Activated naive CD8-positive, alpha-beta T cell treated with anti-CD3 and anti-CD28 coated beads for 36 hours (primary cell): ENCODE results near the gene VWA7. TPM values are rescaled to one million over a fixed set of nuclear protein-coding genes. Genes with fewer than 3 reads are reported as not detected.

Experiments used
- DNase-seq: peaks from one replicate; pipeline ENCODE4 v3.0.0; 2021
- H3K27ac Mint-ChIP-seq: one replicate; pipeline ENCODE4 v1.8.0; 2022; ENCODE audit warnings: mild to moderate bottlenecking, moderate library complexity, mixed read lengths
- H3K27me3 Mint-ChIP-seq: one replicate; pipeline ENCODE4 v1.8.0; 2022; ENCODE audit warnings: mild to moderate bottlenecking, mixed read lengths
- H3K36me3 Mint-ChIP-seq: one replicate; pipeline ENCODE4 v1.8.0; 2021; ENCODE audit warnings: mild to moderate bottlenecking, mixed read lengths
- H3K4me1 Mint-ChIP-seq: one replicate; pipeline ENCODE4 v1.8.0; 2021; ENCODE audit warnings: mixed read lengths
- H3K4me3 Mint-ChIP-seq: one replicate; pipeline ENCODE4 v1.8.0; 2022; ENCODE audit warnings: mild to moderate bottlenecking, moderate library complexity, mixed read lengths
- H3K9me3 Mint-ChIP-seq: one replicate; pipeline ENCODE4 v1.8.0; 2022; ENCODE audit warnings: mixed read lengths
- total RNA-seq, 2 experiments: library from RNA; stranded (reverse); gene quantifications; one replicate each; pipeline ENCODE4 v1.2.3, GENCODE V29; 2021

The VWA7 gene
- total RNA-seq, 2 experiments from 2014 or later, result 1.6 to 1.7 TPM

DNA sequence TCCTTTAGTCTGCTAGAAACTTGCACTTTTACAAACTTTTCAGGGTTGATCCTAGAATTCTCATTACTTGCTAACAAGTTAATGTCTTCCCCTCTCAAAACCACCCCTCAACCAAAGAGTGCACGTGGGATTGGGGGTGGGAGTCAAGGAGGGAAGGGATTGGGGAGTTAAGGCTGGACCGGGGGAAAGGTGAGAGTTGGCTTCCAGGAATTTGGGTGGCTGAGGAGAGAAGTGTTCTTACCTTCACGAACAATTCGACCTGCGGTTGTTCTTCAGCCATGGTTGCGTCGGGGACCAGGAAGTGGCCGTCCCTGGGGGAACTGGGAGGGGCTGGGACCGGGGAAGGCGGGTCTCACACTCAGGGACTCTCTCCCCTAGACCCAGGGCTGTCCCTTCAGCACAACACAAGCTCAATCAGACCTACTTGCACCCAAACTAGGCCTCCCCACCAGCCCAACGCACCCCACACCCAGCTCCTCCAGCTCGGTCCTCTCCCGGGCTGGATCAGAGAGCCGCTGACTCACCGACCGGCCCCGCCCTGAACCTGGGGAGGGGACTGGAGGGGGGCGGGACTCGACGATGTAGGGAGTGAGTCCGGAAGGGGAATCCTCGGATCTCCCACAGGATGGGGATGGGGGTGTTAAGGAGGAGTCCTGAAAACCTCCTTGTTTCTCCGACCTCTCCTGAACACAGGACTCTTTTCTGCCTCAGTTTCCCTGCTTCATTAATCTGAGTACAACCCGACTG, 40.9 kb downstream of the VWA7 start, which contains the start of gene CLIC1:
TSS of gene CLIC1 (minus strand) at position 510 of the 747 bp plus-strand sequence. CDS start at position 280, 230 bp downstream.
- H3K9me3 Mint-ChIP-seq, result no peaks in the 10 kb centered on the region
- peak within 1 kb of the TSS; percentile 93 for H3K4me3 Mint-ChIP-seq
- H3K4me1 Mint-ChIP-seq, result peaks cover 53% of the 10 kb centered on the region
- H3K27ac Mint-ChIP-seq, result peak within 1 kb of the TSS; percentile 89
- no peaks in the 10 kb centered on the region for H3K27me3 Mint-ChIP-seq
- peak; percentile 84 for DNase-seq
- peaks cover 42% of the 10 kb centered on the region for H3K36me3 Mint-ChIP-seq

DNA sequence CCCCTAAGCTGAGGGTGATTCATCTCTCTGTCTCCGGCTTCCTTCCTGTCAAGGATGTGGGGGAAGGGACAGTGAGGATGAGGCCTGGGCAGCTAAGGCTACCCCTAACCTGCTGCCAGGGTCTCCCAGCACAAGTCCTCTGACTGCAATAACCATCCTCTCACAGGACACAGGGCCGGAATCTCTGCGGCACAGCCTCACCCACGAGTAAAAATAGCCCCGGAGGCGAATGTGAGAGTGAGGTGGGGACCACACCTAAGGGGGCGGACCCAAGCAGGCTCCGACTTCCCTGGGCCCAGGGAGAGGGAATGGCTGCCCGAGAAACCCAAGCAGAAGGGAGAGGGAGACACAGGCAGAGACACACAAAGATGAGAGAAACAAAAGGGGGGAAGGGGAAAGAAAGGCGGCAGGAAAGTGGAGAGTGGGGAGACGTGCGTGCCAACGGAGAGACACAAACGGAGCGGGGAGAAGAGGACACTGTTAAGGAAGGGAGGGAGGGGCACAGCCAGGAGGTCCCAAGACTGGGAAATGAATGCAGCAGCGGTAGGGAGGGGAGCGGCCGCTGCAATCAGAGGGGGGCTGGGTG, 42.2 kb downstream of the VWA7 start:
- peaks cover 42% of the 10 kb centered on the region for H3K36me3 Mint-ChIP-seq
- H3K27me3 Mint-ChIP-seq, result no peaks in the 10 kb centered on the region
- H3K27ac Mint-ChIP-seq, result peak overlapping the region; percentile 89
- peaks cover 52% of the 10 kb centered on the region for H3K4me1 Mint-ChIP-seq
- peak; percentile 64 for DNase-seq
- peak overlapping the region; percentile 93 for H3K4me3 Mint-ChIP-seq
- H3K9me3 Mint-ChIP-seq, result no peaks in the 10 kb centered on the region

DNA sequence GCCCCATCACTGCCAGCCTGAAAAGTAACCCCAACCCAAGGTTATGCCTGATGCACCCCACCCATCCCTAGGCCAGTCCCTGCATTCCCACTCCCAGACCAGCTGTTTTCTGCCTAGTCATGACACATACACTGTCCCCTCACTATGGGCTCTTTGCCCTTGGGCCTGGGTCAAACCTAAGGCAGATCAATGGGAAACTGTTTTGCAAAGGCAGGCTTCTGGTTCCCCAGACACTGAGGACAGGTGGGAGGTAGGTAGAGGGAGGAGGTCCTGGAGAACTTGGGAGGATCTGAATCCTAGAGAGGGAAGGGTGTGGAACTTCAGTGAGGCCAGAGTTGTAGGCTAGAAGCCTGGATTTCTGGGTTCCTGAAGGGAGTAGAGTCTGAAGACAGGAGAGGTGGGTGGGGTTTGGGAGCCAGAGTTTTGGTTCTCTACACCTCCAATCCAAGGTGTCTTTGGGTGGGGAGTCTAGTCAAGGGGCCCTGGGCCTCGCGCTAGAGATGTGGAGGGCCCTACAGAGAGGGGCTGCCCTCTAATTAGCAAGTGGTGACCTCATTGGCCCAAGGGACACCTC, 42.8 kb downstream of the VWA7 start:
- Mint-ChIP-seq H3K4me1 (peaks cover 52% of the 10 kb centered on the region), H3K27ac (peak overlapping the region; percentile 89), H3K27me3 (no peaks in the 10 kb centered on the region), H3K9me3 (no peaks in the 10 kb centered on the region), H3K36me3 (peaks cover 40% of the 10 kb centered on the region), H3K4me3 (peak overlapping the region; percentile 93)
- no peak for DNase-seq

DNA sequence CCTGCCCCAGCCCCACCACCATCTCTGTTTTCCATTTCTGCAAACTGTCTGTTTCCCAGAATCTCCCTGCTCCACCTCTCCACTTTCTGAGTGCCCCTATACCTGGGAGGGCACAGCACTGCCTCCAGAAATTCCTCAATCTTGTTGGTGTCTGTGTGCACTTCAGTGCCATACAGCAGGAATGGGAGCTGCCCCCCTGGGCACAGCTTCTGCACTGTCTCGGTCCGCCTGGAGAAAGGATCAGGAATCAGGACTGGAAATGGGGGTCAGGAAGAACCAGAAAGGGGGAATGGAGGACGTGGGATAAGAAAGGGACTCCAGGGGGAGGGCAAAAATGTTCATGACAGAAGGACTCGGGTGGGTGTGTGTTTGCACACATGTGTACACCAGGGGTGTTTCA, 43.4 kb downstream of the VWA7 start:
- DNase-seq, result no peak
- H3K9me3 Mint-ChIP-seq, result no peaks in the 10 kb centered on the region
- H3K27ac Mint-ChIP-seq, result peak overlapping the region; percentile 65
- H3K27me3 Mint-ChIP-seq, result no peaks in the 10 kb centered on the region
- peaks cover 40% of the 10 kb centered on the region for H3K36me3 Mint-ChIP-seq
- H3K4me3 Mint-ChIP-seq, result peak overlapping the region; percentile 93
- peaks cover 51% of the 10 kb centered on the region for H3K4me1 Mint-ChIP-seq

DNA sequence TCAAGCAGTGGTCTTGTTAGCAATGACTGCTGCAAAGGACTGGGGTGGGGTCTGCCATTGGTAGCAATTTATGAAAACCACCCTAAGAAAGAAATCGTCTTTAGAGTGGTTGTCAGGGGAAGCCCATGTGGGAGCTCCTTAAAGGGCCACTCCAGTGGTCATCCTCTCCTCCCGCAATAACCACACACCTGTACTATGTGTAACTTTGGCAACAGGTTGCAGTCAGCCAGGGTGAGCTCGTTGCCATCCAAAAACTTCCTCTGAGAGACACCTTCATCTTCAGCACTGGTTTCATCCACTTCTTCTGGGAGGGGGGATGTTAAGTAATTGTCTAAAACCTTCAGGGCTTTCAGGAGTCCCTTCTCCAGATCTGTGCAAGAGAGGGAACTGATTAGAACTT, 45.1 kb downstream of the VWA7 start:
- Mint-ChIP-seq H3K4me1 (peaks cover 44% of the 10 kb centered on the region), H3K27ac (no peak overlapping the region), H3K36me3 (peaks cover 40% of the 10 kb centered on the region), H3K9me3 (no peaks in the 10 kb centered on the region), H3K4me3 (no peak overlapping the region), H3K27me3 (no peaks in the 10 kb centered on the region)
- no peak for DNase-seq

DNA sequence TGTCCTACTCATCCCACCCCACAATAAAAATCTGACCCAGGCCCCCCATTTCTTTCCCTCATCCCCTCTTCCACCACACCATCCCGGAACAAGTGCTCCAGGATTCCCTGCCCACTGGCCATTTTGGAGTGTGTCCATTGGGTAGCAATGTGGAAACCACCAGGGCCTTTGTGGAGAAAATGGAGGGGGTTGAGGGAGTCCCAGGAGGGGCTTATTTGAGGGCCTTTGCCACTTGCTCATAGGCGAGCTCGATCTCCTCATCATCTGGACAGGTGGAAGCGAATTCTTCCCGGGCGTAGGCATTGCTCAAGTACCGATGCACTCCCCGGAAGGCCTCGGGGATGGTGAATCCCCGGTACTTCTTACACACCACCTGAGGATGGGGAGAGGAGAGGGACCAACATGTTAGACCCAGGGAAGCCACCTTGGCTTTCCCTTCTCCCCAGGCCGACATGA, 46.5 kb downstream of the VWA7 start:
- no peak for DNase-seq
- H3K4me1 Mint-ChIP-seq, result peaks cover 51% of the 10 kb centered on the region
- peak overlapping the region; percentile 13 for H3K27ac Mint-ChIP-seq
- peak overlapping the region; percentile 84 for H3K4me3 Mint-ChIP-seq
- H3K27me3 Mint-ChIP-seq, result no peaks in the 10 kb centered on the region
- peaks cover 42% of the 10 kb centered on the region for H3K36me3 Mint-ChIP-seq
- no peaks in the 10 kb centered on the region for H3K9me3 Mint-ChIP-seq

DNA sequence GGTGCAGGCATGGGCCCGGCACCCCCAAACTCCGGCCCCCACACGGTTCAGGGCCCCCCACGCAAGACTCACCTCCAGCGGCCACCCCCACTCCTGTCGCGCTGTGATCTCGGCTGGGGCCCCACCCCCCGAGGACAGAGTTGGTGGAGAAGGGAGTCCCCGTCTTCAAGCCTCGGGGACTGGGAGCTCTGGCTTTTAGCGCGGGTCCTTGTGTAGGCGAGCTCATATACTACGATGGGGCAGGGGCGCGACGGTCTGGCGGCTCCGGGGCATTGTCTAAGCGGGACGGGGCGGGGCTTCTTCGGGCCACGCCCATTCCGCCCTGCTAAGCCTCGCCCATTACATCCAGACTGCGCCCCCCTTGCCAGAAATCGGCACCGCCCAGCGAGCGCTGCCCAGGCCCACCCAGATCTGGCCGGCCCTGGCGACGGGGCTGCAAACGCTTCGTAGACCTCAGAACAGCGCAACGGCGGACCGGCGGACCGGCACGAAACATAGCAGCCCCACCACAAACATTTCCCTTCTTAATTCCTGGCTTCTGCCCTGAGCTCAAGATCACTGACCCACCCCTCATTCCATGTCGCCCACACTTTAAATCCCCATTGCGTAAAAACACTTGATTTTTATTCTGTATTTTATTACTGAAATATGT, 47.0 kb downstream of the VWA7 start:
- peak overlapping the region; percentile 84 for H3K4me3 Mint-ChIP-seq
- H3K27ac Mint-ChIP-seq, result peak overlapping the region; percentile 13

DNA sequence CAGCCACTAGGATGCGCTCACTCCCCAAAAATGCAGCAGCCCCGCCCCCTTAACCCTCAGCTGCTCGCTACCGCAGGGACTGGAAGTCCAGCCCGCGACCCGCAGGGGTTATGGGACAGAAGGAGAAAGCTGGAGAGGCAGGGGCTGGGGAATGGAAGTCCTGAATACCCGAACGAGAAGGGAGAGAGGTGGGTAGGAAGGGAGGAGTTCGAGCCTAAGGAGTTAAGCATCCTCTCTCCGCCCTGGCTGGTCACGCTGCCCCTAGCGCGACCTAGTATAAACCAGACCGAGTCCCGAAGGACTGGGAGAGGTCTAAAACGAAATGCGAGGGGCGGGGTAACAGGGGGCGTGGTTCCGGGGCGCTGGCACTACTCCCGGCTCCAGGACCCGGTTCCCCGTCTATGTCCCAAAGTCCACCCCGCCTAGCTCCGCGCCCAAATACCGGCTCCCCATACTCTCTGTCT, 47.6 kb downstream of the VWA7 start:
- Mint-ChIP-seq H3K4me3 (peak overlapping the region; percentile 84), H3K36me3 (peaks cover 35% of the 10 kb centered on the region), H3K27ac (peak overlapping the region; percentile 19), H3K4me1 (peaks cover 53% of the 10 kb centered on the region), H3K9me3 (no peaks in the 10 kb centered on the region), H3K27me3 (no peaks in the 10 kb centered on the region)
- peak; percentile 75 for DNase-seq

More for the DNA sequence above, 47.0 kb downstream of the VWA7 start:
- Mint-ChIP-seq H3K27me3 (no peaks in the 10 kb centered on the region), H3K4me1 (peaks cover 53% of the 10 kb centered on the region), H3K9me3 (no peaks in the 10 kb centered on the region), H3K36me3 (peaks cover 39% of the 10 kb centered on the region)
- peak; percentile 77 for DNase-seq

DNA sequence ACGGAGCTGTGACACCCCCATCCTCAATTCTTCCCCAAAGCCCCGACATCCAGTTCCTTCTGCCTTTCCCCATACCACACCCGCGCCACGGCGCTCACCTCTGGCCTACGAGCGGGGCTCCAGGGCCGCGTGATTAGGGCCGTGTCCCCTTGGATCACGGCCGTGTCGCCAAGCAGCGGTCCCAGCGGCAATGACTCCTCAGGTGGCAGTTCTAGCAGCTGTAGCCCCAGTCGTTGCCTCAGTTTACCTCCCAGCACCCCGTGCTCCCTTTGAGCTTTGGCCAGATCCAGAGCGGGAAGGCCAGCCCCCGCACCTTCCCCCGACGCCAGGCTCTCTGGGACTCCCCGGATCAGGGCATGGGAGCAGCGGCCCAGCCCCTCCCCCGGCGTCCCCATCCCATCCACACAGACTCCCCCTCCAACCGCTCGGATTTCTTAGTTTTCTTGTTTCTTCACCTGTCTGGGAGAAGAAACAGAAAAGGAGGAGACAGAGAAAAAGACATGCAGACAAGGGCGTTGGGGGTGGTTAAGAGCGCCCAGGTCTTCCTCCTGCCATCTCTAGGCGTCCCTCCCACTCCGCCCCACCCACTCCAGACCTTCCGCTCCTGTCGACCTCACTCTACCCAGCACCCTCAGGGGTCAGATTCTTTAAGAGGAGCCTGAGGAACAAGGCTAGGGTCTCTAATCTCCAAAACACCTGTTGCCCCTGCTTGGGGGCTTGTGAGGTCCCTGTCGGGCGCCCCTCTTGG, 48.2 kb downstream of the VWA7 start, which contains the start of gene DDAH2:
TSS of gene DDAH2 (minus strand) at position 533 of the 748 bp plus-strand sequence. CDS start at position 395, 138 bp downstream.
- no peaks in the 10 kb centered on the region for H3K27me3 Mint-ChIP-seq
- H3K4me3 Mint-ChIP-seq, result peak within 1 kb of the TSS; percentile 84
- H3K27ac Mint-ChIP-seq, result peak within 1 kb of the TSS; percentile 19
- no peak for DNase-seq
- no peaks in the 10 kb centered on the region for H3K9me3 Mint-ChIP-seq
- H3K36me3 Mint-ChIP-seq, result peaks cover 32% of the 10 kb centered on the region
- peaks cover 49% of the 10 kb centered on the region for H3K4me1 Mint-ChIP-seq

DNA sequence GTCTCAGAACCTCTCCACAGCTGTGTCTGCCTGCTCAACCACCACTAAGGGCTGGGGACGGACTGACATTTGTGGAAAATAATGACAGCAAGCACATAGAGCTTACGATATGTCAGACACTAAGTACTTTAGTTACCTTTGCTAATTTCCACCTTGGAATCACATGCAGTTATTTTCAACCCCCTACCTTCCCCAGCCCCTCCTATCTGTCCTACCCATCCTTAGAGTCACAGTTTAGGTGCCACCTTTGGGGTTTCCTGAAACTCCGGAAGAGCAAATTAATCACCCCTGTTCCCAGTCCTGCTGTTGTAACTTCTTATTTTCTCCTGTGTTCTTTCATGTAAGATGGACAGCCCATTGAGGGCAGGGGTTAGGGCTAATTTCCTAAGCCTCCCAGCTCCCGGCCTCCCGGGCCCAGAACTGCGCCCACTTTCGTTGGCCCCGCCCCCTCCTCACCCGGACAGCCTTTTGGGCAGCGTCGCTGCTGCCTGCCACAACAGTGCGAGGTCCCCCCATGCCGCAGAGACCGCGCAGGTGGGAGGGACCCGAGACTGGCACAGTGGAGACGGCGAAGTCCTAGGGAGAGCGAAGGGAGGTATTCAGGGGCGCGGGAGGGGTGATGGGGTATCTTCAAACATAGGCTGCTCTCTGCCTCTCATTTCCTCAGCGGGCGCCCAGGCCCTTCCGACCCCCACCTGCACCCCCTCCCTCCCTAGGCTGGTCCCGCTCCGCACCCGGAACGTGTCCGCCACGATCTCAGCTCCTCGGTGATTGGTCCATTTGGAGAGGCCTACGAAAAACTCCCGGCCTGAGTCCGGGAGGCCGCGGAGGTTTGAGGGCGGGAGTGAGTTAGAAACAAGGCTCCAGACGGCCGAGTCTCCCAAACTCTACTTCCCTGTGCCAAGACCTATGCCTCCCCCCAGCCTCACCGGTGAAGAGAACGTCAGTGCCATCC, 49.1 kb downstream of the VWA7 start:
- Mint-ChIP-seq H3K27me3 (no peaks in the 10 kb centered on the region), H3K36me3 (peaks cover 22% of the 10 kb centered on the region), H3K27ac (peak overlapping the region; percentile 61), H3K4me1 (peaks cover 40% of the 10 kb centered on the region), H3K9me3 (no peaks in the 10 kb centered on the region), H3K4me3 (no peak overlapping the region)
- no peak for DNase-seq

DNA sequence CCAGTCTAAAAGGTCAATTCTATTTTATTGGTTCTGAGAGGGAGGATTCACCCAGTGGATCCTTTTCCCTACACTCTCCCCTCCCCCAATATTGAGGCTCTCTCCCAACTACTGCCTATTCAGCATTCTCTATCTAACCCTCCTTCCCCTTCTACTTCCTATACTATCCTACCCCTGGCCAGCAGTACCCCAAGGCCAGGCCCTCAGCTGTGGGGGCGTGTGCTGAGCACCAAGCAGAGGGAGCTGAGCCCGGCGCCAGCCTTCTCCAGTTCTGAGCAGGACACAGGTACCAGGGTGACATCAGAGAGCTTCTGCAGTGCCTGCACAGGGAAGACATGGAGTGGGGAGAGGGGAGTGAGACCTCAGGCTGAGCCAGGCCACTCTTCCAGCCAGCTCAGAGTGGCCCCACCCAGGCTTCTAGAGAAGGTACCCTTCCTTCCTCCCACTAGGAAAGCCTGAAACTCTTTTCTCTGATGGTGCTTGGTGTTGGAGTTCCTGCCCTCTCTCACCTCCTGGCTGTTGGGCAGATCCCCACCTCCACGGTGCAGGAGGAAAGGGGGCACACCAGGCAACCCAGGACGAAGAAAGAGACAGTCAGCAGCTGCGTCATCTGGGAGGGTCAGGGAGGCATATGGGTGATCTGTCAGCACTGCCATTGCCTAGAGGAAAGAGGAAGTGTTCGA, 50.0 kb downstream of the VWA7 start:
- peak overlapping the region; percentile 61 for H3K27ac Mint-ChIP-seq
- peaks cover 39% of the 10 kb centered on the region for H3K4me1 Mint-ChIP-seq
- no peaks in the 10 kb centered on the region for H3K27me3 Mint-ChIP-seq
- H3K9me3 Mint-ChIP-seq, result no peaks in the 10 kb centered on the region
- H3K36me3 Mint-ChIP-seq, result peaks cover 21% of the 10 kb centered on the region
- no peak overlapping the region for H3K4me3 Mint-ChIP-seq
- no peak for DNase-seq

DNA sequence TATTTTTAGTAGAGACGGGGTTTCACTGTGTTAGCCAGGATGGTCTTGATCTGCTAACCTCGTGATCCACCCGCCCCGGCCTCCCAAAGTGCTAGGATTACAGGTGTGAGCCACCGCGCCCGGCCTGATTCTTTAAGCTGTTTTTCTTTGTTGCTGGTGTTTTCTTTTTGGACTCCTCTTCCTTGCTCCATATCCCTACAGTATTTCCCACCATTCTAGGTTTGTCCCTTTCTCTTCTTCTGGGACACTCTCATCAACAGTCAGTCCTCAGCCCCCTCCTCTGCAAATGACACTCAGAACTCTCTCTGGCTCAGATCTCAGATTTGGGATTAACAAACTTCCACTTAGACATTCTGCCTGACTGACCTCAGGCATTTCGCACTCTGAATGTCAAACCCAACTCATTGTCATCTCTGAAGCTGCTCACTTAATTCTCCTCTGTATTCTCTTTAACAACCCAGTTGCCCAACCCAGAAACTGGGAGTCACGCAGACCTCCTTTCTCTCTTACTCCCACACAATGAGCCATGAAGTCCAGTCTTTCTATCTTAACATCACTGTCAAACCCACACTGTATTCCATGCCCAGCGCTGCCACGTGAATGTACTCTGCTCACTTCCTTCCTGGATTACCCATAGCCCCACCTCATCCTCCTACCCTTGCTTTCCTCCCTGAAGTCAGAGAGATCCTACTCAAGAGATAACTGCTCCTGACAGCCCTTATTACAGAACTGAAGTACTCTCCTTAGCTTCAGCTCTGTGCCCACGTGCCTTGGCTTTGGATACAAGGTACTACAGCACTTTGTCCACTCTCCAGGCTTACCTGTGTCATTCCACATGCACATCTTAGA, 51.4 kb downstream of the VWA7 start:
- no peak for DNase-seq
- Mint-ChIP-seq H3K4me3 (no peak overlapping the region), H3K9me3 (no peaks in the 10 kb centered on the region), H3K4me1 (peaks cover 37% of the 10 kb centered on the region), H3K27ac (no peak overlapping the region), H3K36me3 (peaks cover 13% of the 10 kb centered on the region), H3K27me3 (no peaks in the 10 kb centered on the region)
